H1 (cell line): ENCODE measurements around the gene ARHGEF25. TPM values are rescaled to one million over a fixed set of nuclear protein-coding genes. Genes with fewer than 3 reads are reported as not detected.
A peak's percentile ranks its signal among the peaks of the same experiment; 100 is the strongest.

Experiments
- ASH2L ChIP-seq: fragments of 200-600, 300-600 bp; sonication (generic); IDR thresholded peaks from one replicate; pipeline ENCODE4 v1.7.1; 2017; ENCODE audit warnings: low read length
- CBX8 ChIP-seq: fragments of 300-800, 300-1000 bp; sonication (generic); IDR thresholded peaks from 2 replicates; pipeline ENCODE4 v1.7.1; 2016; ENCODE audit warnings: low read depth, low read length, borderline replicate concordance
- EGR1 ChIP-seq: IDR thresholded peaks from 2 replicates; pipeline ENCODE4 v1.6.1; 2011; ENCODE audit warnings: low read depth, low read length, borderline replicate concordance
- GTF2F1 ChIP-seq: IDR thresholded peaks from 2 replicates; pipeline ENCODE4 v1.6.1; 2012; ENCODE audit warnings: low read depth, low read length, improper control_type of control experiment, borderline replicate concordance
- NANOG ChIP-seq: IDR thresholded peaks from 2 replicates; pipeline ENCODE4 v1.6.1; 2011; ENCODE audit warnings: low read length, low read depth, mild to moderate bottlenecking, inconsistent platforms; ENCODE audit not compliant: insufficient read depth, poor library complexity, severe bottlenecking
- POU5F1 ChIP-seq: IDR thresholded peaks from 2 replicates; pipeline ENCODE4 v1.6.1; 2011; ENCODE audit warnings: low read depth, mild to moderate bottlenecking, low read length, moderate library complexity
- RNF2 ChIP-seq: fragments of 200-900, 300-1000 bp; sonication (generic); IDR thresholded peaks from 2 replicates; pipeline ENCODE4 v1.7.1; 2016; ENCODE audit warnings: borderline replicate concordance, low read depth, mild to moderate bottlenecking, antibody characterized with exemption, low read length; ENCODE audit not compliant: poor library complexity, severe bottlenecking; ENCODE audit errors: missing control alignments
- SIRT6 ChIP-seq: IDR thresholded peaks from one replicate; pipeline ENCODE4 v1.7.1; 2012; ENCODE audit warnings: low read length, inconsistent platforms
- SP2 ChIP-seq: IDR thresholded peaks from 2 replicates; pipeline ENCODE4 v1.6.1; 2012; ENCODE audit warnings: mild to moderate bottlenecking, low read length, inconsistent platforms
- SRF ChIP-seq: IDR thresholded peaks from 2 replicates; pipeline ENCODE4 v1.6.1; 2011; ENCODE audit warnings: mild to moderate bottlenecking, low read depth, low read length, moderate library complexity
- SUZ12 ChIP-seq: fragments of 200-600 bp; sonication (generic); IDR thresholded peaks from 2 replicates; pipeline ENCODE4 v1.6.1; 2012; ENCODE audit warnings: mild to moderate bottlenecking, inconsistent platforms, low read length, moderate library complexity, mixed read lengths
- polyA plus RNA-seq, 7 experiments: library from polyadenylated mRNA; depleted of rRNA in 3 of 7; stranded (reverse) in 5 of 7; unstranded in 2 of 7; fragments of >200 nt in 5 of 7; fragments of 200-250 nt in 2 of 7; gene quantifications; 1 replicate in 5 of 7; 2 replicates in 1 of 7; 4 replicates in 1 of 7; pipeline versions ENCODE4 v1.2.1 to v1.2.3, GENCODE V29; 2011 to 2013; ENCODE audit warnings: missing spikeins in 2 of 7, mixed read lengths in 2 of 7
- total RNA-seq: library from RNA; stranded (reverse); fragmentation: NEBNext Ultra II Directional; extraction: Animal tissue kit (Norgen Biotek cat#: 25700); gene quantifications from 2 replicates; pipeline ENCODE4 v1.2.1, GENCODE V29; 2021
- TF ChIP-seq, protein P1 (sequence below): IDR thresholded peaks from 2 replicates; pipeline ENCODE4 v1.6.1; 2012; ENCODE audit warnings: inconsistent platforms
- TF ChIP-seq, protein P2 (sequence below): IDR thresholded peaks from 2 replicates; pipeline ENCODE4 v1.6.1; 2012; ENCODE audit warnings: inconsistent platforms

The ARHGEF25 gene
- total and polyA plus RNA-seq, 2 of the 8 experiments (the other 6 are each of a cell fraction or from before 2014, with no cell fraction given), result 5.9 to 8.8 TPM

GRCh38 chr12:57619434-57620244, 8.4 kb downstream of the ARHGEF25 start (continued):
- TF ChIP-seq GTF2F1, result no peak
- TF ChIP-seq EGR1, result no peak
- no peak for TF ChIP-seq POU5F1
- TF ChIP-seq SUZ12, result peak; percentile 83
- TF ChIP-seq, protein P1, sequence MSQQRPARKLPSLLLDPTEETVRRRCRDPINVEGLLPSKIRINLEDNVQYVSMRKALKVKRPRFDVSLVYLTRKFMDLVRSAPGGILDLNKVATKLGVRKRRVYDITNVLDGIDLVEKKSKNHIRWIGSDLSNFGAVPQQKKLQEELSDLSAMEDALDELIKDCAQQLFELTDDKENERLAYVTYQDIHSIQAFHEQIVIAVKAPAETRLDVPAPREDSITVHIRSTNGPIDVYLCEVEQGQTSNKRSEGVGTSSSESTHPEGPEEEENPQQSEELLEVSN, result peak; percentile 53
- TF ChIP-seq ASH2L, result no peak
- TF ChIP-seq SRF, result no peak
- peak; percentile 71 for TF ChIP-seq RNF2
- TF ChIP-seq SIRT6, result no peak
- TF ChIP-seq CBX8, result no peak
- TF ChIP-seq, protein P2, sequence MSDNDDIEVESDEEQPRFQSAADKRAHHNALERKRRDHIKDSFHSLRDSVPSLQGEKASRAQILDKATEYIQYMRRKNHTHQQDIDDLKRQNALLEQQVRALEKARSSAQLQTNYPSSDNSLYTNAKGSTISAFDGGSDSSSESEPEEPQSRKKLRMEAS, result peak; percentile 55
- no peak for TF ChIP-seq SP2
- TF ChIP-seq NANOG, result no peak
